ENCODE measurements around the gene CFB. TPM values are rescaled to one million over a fixed set of nuclear protein-coding genes. Genes with fewer than 3 reads are reported as not detected.
"Not testable (repeated sequence)": the region's sequence is repeated elsewhere in the genome, so short reads cannot be mapped to it uniquely, and the experiment has no call there.

CFB gene
- total RNA-seq, 1 donor: 12.1 TPM

DNA sequence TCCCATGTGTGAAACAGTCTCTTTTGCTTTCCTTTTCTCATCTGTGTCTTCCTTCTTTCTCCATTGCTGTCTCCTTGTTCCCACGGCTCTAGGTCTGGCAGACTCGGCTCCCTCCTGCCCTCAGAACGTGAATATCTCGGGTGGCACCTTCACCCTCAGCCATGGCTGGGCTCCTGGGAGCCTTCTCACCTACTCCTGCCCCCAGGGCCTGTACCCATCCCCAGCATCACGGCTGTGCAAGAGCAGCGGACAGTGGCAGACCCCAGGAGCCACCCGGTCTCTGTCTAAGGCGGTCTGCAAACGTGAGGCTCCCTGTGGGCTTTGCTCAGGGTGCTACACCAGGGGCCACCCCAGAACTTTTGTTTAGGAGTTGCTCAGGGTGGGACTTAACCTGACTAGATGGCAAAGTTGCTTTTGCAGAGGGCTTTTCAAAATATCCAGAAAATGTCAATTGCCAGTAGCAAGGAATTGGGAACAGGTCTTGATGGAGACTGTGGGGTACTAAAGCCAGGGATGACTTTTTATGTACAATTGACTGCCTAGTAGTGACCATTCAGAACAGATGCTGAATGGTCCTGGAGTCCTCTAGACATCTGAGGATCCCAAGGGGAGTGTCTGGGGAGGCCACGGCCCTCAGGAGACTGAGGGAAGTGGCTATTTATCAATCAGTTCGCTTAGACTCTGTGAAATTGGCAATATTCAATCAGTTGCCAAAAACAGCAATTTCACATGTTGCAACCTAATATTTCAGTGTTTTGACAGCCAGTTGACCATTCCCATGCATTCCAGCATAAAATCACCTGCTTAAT lies 17.8 kb upstream of the CFB start:
- peak overlapping the region; percentile 33 for H3K4me3 ChIP-seq (ENCODE audit: low read depth, low read length)
- no peak for DNase-seq (ENCODE audit: low read depth)
- no peak for TF ChIP-seq CTCF (IDR thresholded peaks at IDR 0.05; ENCODE audit: insufficient read depth, low read depth, low read length)

DNA sequence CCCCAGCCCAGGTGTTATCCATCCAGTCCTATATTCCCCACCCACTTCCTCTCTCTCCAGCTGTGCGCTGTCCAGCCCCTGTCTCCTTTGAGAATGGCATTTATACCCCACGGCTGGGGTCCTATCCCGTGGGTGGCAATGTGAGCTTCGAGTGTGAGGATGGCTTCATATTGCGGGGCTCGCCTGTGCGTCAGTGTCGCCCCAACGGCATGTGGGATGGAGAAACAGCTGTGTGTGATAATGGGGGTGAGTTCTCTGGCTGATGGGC lies 17.3 kb upstream of the CFB start:
- H3K4me3 ChIP-seq (ENCODE audit: low read depth, low read length): no peak overlapping the region
- DNase-seq (ENCODE audit: low read depth): no peak
- no peak for TF ChIP-seq CTCF (IDR thresholded peaks at IDR 0.05; ENCODE audit: insufficient read depth, low read depth, low read length)

DNA sequence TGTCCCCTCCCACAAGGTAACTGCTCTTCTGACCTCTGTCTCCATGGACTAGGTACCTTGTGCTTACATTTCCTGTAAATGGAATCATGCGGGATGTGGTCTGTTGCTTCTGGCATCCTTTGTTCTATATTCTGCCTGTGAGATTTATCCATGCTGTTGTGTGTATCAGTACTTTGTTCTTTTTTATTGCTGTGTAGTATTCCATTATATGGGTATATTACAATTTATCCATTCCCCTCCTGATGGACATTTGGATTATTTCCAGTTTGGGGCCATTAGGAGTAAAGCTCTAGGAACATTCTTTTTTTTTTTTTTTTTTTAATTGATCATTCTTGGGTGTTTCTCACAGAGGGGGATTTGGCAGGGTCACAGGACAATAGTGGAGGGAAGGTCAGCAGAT lies 14.9 kb upstream of the CFB start:
- TF ChIP-seq CTCF (IDR thresholded peaks at IDR 0.05; ENCODE audit: insufficient read depth, low read depth, low read length): no peak

DNA sequence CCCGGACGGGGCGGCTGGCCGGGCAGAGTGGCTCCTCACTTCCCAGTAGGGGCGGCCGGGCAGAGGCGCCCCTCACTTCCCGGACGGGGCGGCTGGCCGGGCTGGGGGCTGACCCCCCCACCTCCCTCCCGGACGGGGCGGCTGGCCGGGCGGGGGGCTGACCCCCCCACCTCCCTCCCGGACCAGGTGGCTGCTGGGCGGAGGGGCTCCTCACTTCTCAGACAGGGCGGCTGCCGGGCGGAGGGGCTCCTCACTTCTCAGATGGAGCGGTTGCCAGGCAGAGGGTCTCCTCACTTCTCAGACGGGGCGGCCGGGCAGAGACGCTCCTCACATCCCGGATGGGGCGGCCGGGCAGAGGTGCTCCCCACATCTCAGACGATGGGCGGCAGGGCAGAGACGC lies 13.8 kb upstream of the CFB start:
- not testable (repeated sequence) for DNase-seq (ENCODE audit: low read depth); H3K4me3 ChIP-seq (ENCODE audit: low read depth, low read length)

More for the DNA sequence above, 14.9 kb upstream of the CFB start:
- no peak for DNase-seq (ENCODE audit: low read depth)
- no peak overlapping the region for H3K4me3 ChIP-seq (ENCODE audit: low read depth, low read length)

- TF ChIP-seq CTCF (IDR thresholded peaks at IDR 0.05; ENCODE audit: insufficient read depth, low read depth, low read length): no peak
- no peak overlapping the region for H3K4me3 ChIP-seq (ENCODE audit: low read depth, low read length)
- no peak for DNase-seq (ENCODE audit: low read depth)
Observed at GRCh38 chr6:31933537-31933936, 12.4 kb upstream of the CFB start.

- no peak for TF ChIP-seq CTCF (IDR thresholded peaks at IDR 0.05; ENCODE audit: insufficient read depth, low read depth, low read length)
- no peak for DNase-seq (ENCODE audit: low read depth)
- H3K4me3 ChIP-seq (ENCODE audit: low read depth, low read length): no peak overlapping the region
Observed at GRCh38 chr6:31935021-31935420, 10.9 kb upstream of the CFB start.

DNA sequence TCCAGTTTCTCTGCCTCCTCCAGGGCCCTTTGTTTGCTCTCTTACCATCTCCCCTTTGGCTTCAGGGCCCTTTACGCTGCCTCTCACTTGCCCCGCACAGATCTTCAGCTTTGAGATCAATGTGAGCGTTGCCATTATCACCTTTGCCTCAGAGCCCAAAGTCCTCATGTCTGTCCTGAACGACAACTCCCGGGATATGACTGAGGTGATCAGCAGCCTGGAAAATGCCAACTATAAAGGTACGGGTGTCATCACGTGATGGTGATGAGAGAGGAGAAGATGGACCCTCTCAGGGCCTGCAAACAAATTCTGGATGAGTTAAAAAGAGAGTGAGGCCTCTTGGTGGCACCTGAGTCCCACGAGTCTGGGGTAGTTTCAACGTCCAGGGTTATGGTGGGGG lies 10.1 kb upstream of the CFB start:
- no peak for TF ChIP-seq CTCF (IDR thresholded peaks at IDR 0.05; ENCODE audit: insufficient read depth, low read depth, low read length)
- no peak for DNase-seq (ENCODE audit: low read depth)
- H3K4me3 ChIP-seq (ENCODE audit: low read depth, low read length): no peak overlapping the region
